Testis (tissue), 2 donors: ENCODE data around the gene CAPZB.

Experiments used
- CTCF ChIP-seq, 3 experiments: fragments of 450-650 bp in 2 of 3; fragments of 200-600 bp in 1 of 3; sonication (generic) in 1 of 3; IDR thresholded peaks; one replicate each; pipeline ENCODE4 v1.5.1; 2016 to 2019; ENCODE audit warnings: antibody characterized with exemption in 3 of 3, mild to moderate bottlenecking in 2 of 3, moderate library complexity in 1 of 3
- POLR2A ChIP-seq: fragments of 450-650 bp; IDR thresholded peaks from one replicate; pipeline ENCODE4 v1.6.1; 2017; ENCODE audit warnings: antibody characterized with exemption, mild to moderate bottlenecking, moderate library complexity

GRCh38 chr1:19311503-19311930, 173.8 kb downstream of the CAPZB start:
- no peak for TF ChIP-seq CTCF (IDR thresholded peaks at IDR 0.05)
- TF ChIP-seq POLR2A = no peak
